ENCODE measurements around the gene MAX. TPM values are rescaled to one million over a fixed set of nuclear protein-coding genes. Genes with fewer than 3 reads are reported as not detected.

MAX gene
- total RNA-seq, 1 donor from 2014 or later = 63.0 TPM

DNA sequence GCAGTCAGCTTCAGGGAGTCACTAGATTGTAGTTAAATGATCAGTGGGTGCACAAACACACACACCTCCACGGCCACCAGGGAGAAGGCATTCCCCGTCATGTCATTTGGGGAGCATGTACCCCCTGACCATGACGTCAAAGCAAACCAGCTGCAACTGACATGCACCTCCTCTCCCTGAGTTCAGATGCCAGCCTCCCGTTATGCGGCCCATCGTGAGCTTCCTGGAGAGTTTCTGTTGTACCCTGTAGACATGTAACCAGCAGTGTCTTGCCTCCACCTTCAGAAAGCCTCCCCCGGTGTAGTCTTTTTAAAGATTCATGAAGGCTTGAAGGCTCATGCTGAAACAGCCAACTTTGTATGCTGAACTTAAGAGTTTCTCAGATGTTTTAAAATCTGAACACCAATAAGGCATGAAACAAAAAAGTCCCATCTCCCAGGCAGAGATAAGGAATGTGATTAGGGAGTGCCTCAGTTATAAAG lies 60.8 kb downstream of the MAX start:
- Mint-ChIP-seq H3K4me1 (ENCODE audit: low read depth) (no peaks in the 10 kb centered on the region), H3K27me3 (no peaks in the 10 kb centered on the region), H3K9me3 (ENCODE audit: low read depth) (no peaks in the 10 kb centered on the region), H3K27ac (no peak overlapping the region), H3K4me3 (ENCODE audit: low read depth) (no peak overlapping the region), H3K36me3 (ENCODE audit: insufficient read depth) (peaks cover 13% of the 10 kb centered on the region)
- TF ChIP-seq, protein P1, sequence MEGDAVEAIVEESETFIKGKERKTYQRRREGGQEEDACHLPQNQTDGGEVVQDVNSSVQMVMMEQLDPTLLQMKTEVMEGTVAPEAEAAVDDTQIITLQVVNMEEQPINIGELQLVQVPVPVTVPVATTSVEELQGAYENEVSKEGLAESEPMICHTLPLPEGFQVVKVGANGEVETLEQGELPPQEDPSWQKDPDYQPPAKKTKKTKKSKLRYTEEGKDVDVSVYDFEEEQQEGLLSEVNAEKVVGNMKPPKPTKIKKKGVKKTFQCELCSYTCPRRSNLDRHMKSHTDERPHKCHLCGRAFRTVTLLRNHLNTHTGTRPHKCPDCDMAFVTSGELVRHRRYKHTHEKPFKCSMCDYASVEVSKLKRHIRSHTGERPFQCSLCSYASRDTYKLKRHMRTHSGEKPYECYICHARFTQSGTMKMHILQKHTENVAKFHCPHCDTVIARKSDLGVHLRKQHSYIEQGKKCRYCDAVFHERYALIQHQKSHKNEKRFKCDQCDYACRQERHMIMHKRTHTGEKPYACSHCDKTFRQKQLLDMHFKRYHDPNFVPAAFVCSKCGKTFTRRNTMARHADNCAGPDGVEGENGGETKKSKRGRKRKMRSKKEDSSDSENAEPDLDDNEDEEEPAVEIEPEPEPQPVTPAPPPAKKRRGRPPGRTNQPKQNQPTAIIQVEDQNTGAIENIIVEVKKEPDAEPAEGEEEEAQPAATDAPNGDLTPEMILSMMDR (IDR thresholded peaks at IDR 0.05; ENCODE audit: unreplicated experiment) = no peak
- DNase-seq (ENCODE audit: low spot score, unreplicated experiment) = no peak

DNA sequence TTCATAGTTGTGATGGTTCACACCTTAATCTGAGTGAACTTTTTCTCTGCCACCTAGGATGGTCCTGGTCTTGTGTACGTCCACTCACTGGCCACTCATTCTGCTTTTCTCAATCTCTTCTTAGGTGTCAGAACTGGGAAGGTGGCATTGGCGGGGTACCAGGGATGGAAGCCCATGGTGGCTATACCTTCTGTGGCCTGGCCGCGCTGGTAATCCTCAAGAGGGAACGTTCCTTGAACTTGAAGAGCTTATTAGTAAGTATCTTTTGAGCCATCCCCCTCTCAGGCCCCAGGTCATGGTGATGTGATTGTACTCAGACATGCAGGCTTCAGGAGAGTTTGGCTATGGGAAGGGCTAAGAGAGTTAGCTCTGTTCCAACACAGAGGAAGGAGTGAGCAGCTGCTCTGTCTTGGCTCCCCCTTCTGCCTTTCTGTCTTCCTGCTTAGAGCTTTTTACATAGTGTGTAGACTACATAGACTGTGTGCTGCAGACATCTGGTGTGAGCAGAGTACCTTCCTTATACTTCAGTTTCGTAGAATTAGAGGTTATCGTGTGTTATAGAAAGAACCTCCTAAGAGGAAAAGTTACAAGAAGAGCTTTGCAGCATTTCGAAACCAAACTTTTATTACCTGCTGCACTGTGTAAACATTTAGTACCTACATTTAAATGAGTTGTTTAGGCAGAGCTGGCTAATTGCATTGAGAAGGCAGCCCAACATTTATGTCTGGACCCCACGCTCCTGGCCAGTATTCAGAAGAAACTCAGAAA lies 61.5 kb downstream of the MAX start:
- H3K4me1 Mint-ChIP-seq (ENCODE audit: low read depth) = no peaks in the 10 kb centered on the region
- H3K4me3 Mint-ChIP-seq (ENCODE audit: low read depth) = no peak overlapping the region
- peaks cover 12% of the 10 kb centered on the region for H3K36me3 Mint-ChIP-seq (ENCODE audit: insufficient read depth)
- no peak overlapping the region for H3K27ac Mint-ChIP-seq
- no peak for DNase-seq (ENCODE audit: low spot score, unreplicated experiment)
- no peaks in the 10 kb centered on the region for H3K27me3 Mint-ChIP-seq
- H3K9me3 Mint-ChIP-seq (ENCODE audit: low read depth) = no peaks in the 10 kb centered on the region
- TF ChIP-seq, protein P1 (IDR thresholded peaks at IDR 0.05; ENCODE audit: unreplicated experiment) = no peak

DNA sequence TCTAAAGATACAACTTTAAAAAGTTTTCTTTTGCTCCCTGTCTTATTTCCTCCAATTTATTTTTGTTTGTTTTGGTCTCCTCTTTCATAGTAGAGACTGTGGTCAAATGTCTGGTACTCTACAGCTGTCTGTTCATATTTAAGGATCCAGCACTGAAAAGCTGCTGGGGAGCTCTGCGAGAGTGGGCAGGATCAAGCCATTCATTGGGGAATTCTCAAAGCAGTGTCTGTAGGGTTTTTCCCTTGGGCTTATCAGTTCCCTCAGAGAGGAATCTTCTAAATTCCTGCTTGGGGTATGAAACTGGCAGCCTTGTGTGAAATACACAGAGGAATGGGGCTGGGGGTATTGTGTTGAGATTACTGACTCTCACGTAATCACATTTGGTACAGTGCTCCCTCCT lies 63.4 kb downstream of the MAX start:
- Mint-ChIP-seq H3K4me3 (ENCODE audit: low read depth) (no peak overlapping the region), H3K27me3 (no peaks in the 10 kb centered on the region), H3K27ac (no peak overlapping the region), H3K4me1 (ENCODE audit: low read depth) (no peaks in the 10 kb centered on the region), H3K36me3 (ENCODE audit: insufficient read depth) (peaks cover 12% of the 10 kb centered on the region), H3K9me3 (ENCODE audit: low read depth) (no peaks in the 10 kb centered on the region)
- DNase-seq (ENCODE audit: low spot score, unreplicated experiment) = no peak
- TF ChIP-seq, protein P1 (IDR thresholded peaks at IDR 0.05; ENCODE audit: unreplicated experiment) = no peak

DNA sequence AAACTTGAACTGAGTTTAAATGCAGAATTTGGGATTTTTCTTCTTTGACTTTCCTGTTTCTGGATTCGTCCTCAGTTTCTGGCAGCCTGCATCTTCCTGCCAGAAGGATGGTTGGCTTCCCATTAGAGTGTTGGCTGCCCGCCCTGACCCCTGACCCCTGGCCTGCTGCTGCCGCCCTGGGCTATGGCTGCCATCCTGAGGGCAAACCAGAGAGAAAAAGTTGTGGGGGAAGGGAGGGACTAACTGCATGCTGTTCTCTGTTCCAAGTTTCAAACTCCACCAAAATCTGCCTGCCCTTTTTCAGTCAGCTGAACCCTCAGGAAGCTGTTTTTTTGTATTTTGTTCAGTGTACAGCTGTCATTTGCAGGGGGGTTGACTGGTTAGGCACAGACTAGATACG lies 67.3 kb downstream of the MAX start:
- TF ChIP-seq, protein P1 (IDR thresholded peaks at IDR 0.05; ENCODE audit: unreplicated experiment) = no peak
- H3K4me1 Mint-ChIP-seq (ENCODE audit: low read depth) = no peaks in the 10 kb centered on the region
- H3K36me3 Mint-ChIP-seq (ENCODE audit: insufficient read depth) = peaks cover 16% of the 10 kb centered on the region
- DNase-seq (ENCODE audit: low spot score, unreplicated experiment) = no peak
- no peaks in the 10 kb centered on the region for H3K9me3 Mint-ChIP-seq (ENCODE audit: low read depth)
- H3K27me3 Mint-ChIP-seq = no peaks in the 10 kb centered on the region
- H3K4me3 Mint-ChIP-seq (ENCODE audit: low read depth) = no peak overlapping the region
- H3K27ac Mint-ChIP-seq = no peak overlapping the region

DNA sequence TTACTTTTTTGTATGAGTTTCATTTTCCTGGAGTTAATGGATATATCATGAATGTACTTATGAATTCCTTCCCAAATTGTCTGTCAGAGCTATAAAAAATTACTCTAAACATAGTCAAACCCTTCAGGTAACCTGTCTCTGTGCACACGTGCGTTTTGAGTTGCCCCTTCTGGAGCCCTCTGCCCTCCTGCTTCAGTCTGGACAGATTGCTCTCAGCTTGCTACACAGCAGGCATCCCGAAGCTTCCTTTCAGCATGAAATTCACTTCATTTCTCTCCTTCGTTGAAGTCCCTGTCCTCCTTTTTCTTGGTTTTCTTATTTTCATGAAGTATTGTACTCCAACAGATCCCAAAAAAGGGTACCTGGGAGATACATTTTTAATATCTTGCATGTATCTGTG lies 68.3 kb downstream of the MAX start:
- no peaks in the 10 kb centered on the region for H3K27me3 Mint-ChIP-seq
- no peaks in the 10 kb centered on the region for H3K9me3 Mint-ChIP-seq (ENCODE audit: low read depth)
- TF ChIP-seq, protein P1 (IDR thresholded peaks at IDR 0.05; ENCODE audit: unreplicated experiment) = no peak
- H3K36me3 Mint-ChIP-seq (ENCODE audit: insufficient read depth) = peaks cover 18% of the 10 kb centered on the region
- H3K4me1 Mint-ChIP-seq (ENCODE audit: low read depth) = peaks cover 1% of the 10 kb centered on the region
- no peak overlapping the region for H3K27ac Mint-ChIP-seq
- no peak overlapping the region for H3K4me3 Mint-ChIP-seq (ENCODE audit: low read depth)
- DNase-seq (ENCODE audit: low spot score, unreplicated experiment) = no peak

Data from progenitor cell of endocrine pancreas (in vitro differentiated cells).